Stomach smooth muscle (tissue), 2 donors: ENCODE measurements around the gene ZNF488.
"Not testable (repeated sequence)": the region's sequence is repeated elsewhere in the genome, so short reads cannot be mapped to it uniquely, and the experiment has no call there.

Experiments
- H3K27ac ChIP-seq: one replicate; pipeline ENCODE4 v1.7.0; 2013; ENCODE audit warnings: mild to moderate bottlenecking, low read length, inconsistent platforms
- H3K27me3 ChIP-seq, 2 donors: one replicate each; pipeline ENCODE4 v1.7.0; 2013; ENCODE audit warnings: low read length in 2 of 2; ENCODE audit not compliant: insufficient read depth in 2 of 2, control insufficient read depth in 1 of 2
- H3K36me3 ChIP-seq, 2 donors: one replicate each; pipeline ENCODE4 v1.7.0; 2013; ENCODE audit warnings: low read length in 2 of 2; ENCODE audit not compliant: control insufficient read depth in 2 of 2, insufficient read depth in 2 of 2
- H3K4me1 ChIP-seq: one replicate; pipeline ENCODE4 v1.7.0; 2013; ENCODE audit warnings: low read length; ENCODE audit not compliant: control insufficient read depth, insufficient read depth
- H3K4me3 ChIP-seq, 2 donors: one replicate each; pipeline ENCODE4 v1.7.0; 2013; ENCODE audit warnings: low read length in 2 of 2
- H3K9ac ChIP-seq, 2 donors: one replicate each; pipeline ENCODE4 v1.7.0; 2013; ENCODE audit warnings: low read length in 2 of 2, mild to moderate bottlenecking in 1 of 2
- H3K9me3 ChIP-seq, 2 donors: one replicate each; pipeline ENCODE4 v1.7.0; 2013; ENCODE audit warnings: low read length in 2 of 2; ENCODE audit not compliant: control insufficient read depth in 2 of 2
- donor health status: healthy.
- donor health status: Pancreatic carcinoma.

Gene ZNF488

DNA sequence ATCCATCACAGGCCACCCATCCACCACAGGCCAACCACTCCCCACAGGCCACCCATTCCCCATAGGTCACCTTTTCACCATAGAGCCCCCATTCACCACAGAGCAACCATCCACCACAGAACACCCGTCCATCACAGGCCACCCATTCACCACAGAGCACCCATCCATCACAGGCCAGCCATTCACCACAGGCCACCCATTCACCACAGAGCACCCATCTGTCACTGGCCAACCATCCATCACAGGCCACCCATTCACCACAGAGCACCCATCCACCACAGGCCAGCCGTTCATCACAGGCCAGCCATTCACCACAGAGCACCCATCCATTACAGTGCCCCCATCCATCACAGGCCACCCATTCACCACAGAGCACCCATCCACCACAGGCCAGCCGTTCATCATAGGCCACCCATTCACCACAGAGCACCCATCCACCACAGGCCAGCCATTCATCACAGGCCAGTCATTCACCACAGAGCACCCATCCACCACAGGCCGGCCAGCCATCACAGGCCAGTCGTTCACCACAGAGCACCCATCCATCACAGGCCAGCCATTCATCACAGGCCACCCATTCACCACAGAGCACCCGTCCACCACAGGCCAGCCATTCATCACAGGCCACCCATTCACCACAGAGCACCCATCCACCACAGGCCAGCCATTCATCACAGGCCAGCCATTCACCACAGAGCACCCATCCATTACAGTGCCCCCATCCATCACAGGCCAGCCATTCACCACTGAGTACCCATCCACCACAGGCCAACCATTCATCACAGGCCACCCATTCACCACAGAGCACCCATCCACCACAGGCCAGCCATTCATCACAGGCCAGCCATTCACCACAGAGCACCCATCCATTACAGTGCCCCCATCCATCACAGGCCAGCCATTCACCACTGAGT, 32.5 kb upstream of the ZNF488 start:
- not testable (repeated sequence) for H3K4me1 ChIP-seq, H3K9me3 ChIP-seq, H3K4me3 ChIP-seq, H3K27me3 ChIP-seq, H3K27ac ChIP-seq, H3K36me3 ChIP-seq, H3K9ac ChIP-seq

DNA sequence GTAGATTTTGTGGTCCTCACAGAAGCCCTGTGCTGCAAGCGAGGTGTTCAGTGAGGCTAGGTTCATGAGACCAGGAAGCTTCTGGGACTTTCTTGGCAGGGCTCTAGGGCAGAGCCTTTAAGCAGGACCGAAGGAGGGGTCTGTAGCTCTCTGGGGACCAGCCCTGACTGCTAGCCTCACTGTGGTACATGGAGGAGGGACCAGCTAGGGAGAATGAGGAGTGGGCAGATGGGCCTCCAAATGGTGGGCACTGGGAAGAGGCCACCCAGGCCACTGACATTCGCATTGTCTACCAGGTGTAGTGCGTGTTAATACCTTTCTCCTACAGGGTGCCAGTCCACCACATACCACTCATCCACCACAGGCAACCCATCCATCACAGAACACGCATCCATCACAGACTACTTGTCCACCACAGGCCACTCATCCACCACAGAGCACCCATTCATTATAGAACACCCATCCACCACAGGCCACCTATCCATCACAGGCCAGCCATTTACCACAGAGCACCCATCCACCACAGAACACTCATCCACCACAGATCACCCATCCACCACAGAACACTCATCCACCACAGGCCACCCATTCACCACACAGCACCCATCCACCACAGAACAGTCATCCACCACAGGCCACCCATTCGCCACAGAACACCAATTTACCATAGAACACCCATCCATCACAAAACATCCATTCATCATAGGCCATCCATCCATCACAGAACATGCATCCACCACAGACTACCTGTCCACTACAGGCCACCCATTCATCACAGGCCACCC, 31.6 kb upstream of the ZNF488 start:
- no peak overlapping the region for H3K27ac ChIP-seq
- no peaks in the 10 kb centered on the region for H3K9me3 ChIP-seq
- H3K36me3 ChIP-seq, result no peaks in the 10 kb centered on the region
- H3K4me3 ChIP-seq, result no peak overlapping the region
- H3K9ac ChIP-seq, result no peak overlapping the region
- H3K4me1 ChIP-seq, result no peaks in the 10 kb centered on the region
- H3K27me3 ChIP-seq, result no peaks in the 10 kb centered on the region

DNA sequence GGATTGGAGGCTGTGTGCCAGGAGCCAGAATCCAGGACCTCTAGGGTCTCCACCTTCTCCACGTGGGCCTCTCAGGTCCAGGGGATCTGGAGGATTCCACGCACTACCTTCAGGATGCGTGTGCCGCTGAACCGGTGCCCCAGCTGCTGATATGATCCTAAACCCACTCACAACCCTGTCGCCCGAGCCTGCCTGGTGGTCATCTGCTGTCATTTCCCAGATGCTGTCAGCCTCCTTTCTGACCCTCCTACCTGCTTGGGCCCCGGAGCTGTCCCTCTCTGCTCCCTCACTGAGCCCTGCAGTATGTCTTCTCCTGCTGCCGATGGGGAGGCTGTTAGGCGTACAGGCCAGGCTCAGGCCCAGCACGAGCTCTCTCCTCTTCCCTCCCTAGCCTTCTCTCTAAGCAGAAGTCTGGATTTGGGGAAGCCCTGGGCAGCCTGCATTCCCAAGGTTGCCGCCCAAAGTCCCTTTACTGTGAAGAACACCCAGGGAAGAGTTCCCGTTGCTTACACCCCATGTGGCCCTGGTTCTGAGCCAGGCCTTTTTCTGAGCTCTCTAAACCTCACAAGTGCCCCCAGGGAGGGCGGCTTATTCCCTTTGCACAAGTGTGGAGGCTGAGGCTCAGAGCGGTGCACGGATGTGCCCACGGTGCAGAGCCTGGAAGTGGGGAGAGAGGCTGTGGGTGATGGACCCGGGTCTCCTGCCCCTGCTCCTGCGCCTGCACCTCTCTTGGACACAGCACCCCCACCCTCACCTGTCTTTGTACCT, 30.8 kb upstream of the ZNF488 start:
- H3K9me3 ChIP-seq, result no peaks in the 10 kb centered on the region
- H3K27ac ChIP-seq, result no peak overlapping the region
- no peak overlapping the region for H3K4me3 ChIP-seq
- H3K4me1 ChIP-seq, result no peaks in the 10 kb centered on the region
- no peaks in the 10 kb centered on the region for H3K36me3 ChIP-seq
- no peaks in the 10 kb centered on the region for H3K27me3 ChIP-seq
- no peak overlapping the region for H3K9ac ChIP-seq

DNA sequence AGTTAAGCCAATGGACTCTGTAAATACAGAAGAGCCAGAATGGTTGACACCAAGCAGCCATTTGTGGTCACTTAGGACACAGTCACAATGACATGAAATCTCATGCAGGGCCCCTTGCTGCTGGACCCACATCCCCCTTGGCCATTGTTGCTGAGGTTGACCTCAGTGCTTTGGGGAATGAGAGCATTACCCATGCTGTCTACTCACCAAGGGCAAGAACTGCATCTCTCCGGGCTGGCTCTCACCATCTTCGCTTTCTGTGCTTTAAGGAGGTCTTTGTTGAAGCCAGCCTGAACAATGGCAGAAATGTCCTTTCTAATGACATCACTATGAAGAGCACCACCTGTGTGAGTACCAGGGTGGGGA, 30.1 kb upstream of the ZNF488 start:
- Histone ChIP-seq H3K9me3 (no peaks in the 10 kb centered on the region), H3K27ac (no peak overlapping the region), H3K4me3 (no peak overlapping the region), H3K27me3 (no peaks in the 10 kb centered on the region), H3K9ac (no peak overlapping the region), H3K4me1 (no peaks in the 10 kb centered on the region), H3K36me3 (no peaks in the 10 kb centered on the region)

DNA sequence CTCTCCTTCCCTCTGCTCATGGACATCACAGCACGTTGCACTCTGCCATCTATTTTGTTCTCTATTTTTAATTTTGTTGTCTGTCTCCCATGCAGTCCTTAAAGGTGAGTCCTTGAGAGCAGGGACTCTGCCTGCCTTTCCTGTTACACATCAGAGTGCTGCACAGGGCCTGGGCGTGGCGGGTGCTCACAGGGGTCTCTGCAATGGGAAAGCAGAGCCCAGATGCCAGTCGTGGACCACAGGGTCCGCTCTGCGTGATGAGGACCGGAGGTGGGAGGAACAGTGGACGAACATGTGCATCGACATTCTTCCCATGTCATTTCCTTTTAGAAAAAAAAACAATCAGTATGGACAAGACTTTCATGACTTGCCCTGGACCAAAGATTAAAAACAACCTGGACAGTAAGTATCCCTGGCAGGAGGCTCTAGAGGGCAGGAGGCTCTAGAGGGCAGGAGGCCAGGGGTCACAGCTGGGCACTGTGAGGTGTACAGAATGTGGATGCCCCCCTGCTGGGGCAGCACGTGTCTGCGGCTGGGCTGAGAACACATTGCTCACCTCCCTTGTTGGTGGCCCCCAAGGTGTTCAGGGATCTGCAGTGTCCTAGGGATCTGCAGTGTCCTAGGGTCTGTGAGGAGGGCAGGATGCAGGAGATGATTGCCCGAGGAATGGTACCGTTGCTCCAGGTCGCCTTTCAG, 29.6 kb upstream of the ZNF488 start:
- no peak overlapping the region for H3K27ac ChIP-seq
- no peaks in the 10 kb centered on the region for H3K9me3 ChIP-seq
- H3K4me3 ChIP-seq, result no peak overlapping the region
- H3K9ac ChIP-seq, result no peak overlapping the region
- no peaks in the 10 kb centered on the region for H3K4me1 ChIP-seq
- no peaks in the 10 kb centered on the region for H3K27me3 ChIP-seq
- no peaks in the 10 kb centered on the region for H3K36me3 ChIP-seq

DNA sequence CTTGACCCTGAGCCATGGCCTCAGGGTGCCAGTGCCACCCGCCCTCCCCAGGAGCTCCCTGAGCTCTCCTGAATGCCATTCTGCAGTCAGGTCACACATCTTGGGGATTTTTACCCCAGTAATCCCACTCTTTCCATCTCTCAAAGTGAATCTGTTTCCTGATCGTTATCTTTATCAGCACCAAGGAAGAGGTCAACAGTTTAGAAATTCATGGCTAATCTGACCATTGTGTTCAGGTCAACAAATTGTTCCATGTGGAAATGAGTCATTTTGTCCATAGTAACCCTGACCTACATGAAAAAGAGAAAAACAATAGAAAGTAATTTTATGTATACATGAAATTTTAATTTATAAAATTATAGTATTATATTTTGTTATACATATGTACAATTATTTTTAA, 28.8 kb upstream of the ZNF488 start:
- no peaks in the 10 kb centered on the region for H3K9me3 ChIP-seq
- H3K4me3 ChIP-seq, result no peak overlapping the region
- H3K9ac ChIP-seq, result no peak overlapping the region
- H3K27ac ChIP-seq, result no peak overlapping the region
- no peaks in the 10 kb centered on the region for H3K27me3 ChIP-seq
- no peaks in the 10 kb centered on the region for H3K4me1 ChIP-seq
- no peaks in the 10 kb centered on the region for H3K36me3 ChIP-seq

DNA sequence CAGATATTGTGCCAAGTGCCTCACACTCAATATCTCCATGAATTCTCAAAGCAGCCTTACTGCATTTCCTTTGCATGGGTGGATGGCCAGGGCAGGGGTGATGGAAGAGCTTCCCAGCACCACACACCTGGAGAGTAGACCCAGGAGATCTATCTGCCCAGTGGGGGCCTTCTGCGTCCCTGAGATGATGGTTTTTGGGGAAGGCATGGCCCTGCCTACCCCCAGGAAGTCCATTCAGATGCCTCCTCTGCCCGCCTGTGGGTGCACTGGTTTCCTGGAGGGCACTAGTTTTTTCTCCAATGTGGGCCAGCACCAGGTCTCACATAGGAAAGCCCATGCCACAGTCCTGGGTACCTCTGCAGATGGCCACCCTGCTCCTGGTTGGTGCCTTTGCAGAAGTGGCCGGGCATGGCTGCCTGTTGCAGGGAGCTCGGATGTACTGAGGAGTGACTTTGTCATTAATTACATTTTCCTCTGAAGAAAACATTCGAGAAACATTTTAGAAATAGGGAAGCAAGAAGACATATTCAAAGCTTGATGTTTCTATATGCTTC, 28.2 kb upstream of the ZNF488 start:
- H3K4me3 ChIP-seq, result no peak overlapping the region
- H3K9ac ChIP-seq, result no peak overlapping the region
- no peak overlapping the region for H3K27ac ChIP-seq
- no peaks in the 10 kb centered on the region for H3K4me1 ChIP-seq
- no peaks in the 10 kb centered on the region for H3K9me3 ChIP-seq
- H3K36me3 ChIP-seq, result no peaks in the 10 kb centered on the region
- H3K27me3 ChIP-seq, result no peaks in the 10 kb centered on the region

DNA sequence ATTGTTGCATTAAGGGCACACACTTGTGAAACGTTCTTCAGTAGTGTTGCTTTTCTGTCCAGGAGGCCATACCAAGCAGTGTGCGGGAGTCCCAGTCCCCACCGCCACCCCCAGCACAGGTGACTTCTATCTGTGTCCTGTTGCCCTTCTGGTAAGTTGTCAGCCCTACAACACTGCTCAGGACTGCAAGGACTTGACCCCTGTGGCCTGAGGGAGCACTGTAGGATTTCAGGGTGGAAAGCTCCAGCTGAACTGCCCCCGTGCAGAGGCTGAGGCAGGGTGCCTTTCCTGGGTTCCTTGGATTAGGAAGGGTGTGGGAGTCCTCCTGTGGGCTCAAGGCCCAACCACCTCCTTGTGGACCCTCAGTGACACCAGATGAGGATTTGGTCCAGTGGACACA, 26.8 kb upstream of the ZNF488 start:
- Histone ChIP-seq H3K4me3 (no peak overlapping the region), H3K27ac (no peak overlapping the region), H3K9ac (no peak overlapping the region)

DNA sequence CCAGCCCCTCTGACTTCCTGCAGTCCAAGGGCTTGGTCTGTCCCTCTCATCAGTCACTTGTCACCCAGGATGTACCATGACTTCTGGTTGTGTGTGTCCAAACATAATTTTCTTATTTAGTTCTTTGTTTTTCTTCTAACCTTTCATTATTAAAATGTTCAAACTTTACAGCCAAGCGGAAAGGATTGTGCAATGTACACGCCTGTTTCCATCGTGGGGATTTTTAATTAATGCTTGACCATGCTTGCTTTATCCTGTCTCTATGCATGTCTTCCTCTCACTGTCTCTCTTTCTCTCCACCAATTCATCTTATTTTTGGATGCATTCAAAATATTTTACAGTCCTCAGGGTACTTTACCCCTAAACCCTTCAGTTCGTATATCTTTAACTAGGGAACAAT, 26.2 kb upstream of the ZNF488 start:
- no peak overlapping the region for H3K4me3 ChIP-seq
- no peaks in the 10 kb centered on the region for H3K27me3 ChIP-seq
- no peak overlapping the region for H3K27ac ChIP-seq
- no peak overlapping the region for H3K9ac ChIP-seq
- H3K4me1 ChIP-seq, result no peaks in the 10 kb centered on the region
- H3K9me3 ChIP-seq, result no peaks in the 10 kb centered on the region
- no peaks in the 10 kb centered on the region for H3K36me3 ChIP-seq

More for the DNA sequence above, 26.8 kb upstream of the ZNF488 start:
- H3K27me3 ChIP-seq, result no peaks in the 10 kb centered on the region
- no peaks in the 10 kb centered on the region for H3K4me1 ChIP-seq
- H3K36me3 ChIP-seq, result no peaks in the 10 kb centered on the region
- H3K9me3 ChIP-seq, result no peaks in the 10 kb centered on the region

DNA sequence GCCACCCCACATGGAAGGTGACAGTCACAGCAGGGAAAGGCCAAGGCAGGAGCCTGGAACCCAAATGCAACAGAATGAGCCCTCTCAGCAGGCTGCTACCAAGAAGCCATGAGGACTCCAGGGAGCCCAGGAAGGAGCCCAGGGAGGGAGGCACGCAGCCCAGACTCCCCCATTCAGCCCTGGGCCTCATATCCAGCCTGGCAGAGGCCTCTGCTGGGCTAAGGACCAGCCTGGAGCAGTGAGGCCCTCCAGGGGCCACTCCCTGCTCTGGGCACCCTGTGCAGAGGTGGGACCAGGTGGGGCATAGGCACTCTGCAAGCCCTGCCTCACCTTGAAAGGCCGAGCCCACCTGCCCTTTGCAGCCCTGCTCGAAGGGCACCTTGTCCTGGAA, 25.8 kb upstream of the ZNF488 start:
- H3K4me3 ChIP-seq, result no peak overlapping the region

More for the DNA sequence above, 25.8 kb upstream of the ZNF488 start:
- H3K36me3 ChIP-seq, result no peaks in the 10 kb centered on the region
- no peaks in the 10 kb centered on the region for H3K9me3 ChIP-seq
- H3K4me1 ChIP-seq, result no peaks in the 10 kb centered on the region
- no peak overlapping the region for H3K9ac ChIP-seq
- H3K27me3 ChIP-seq, result no peaks in the 10 kb centered on the region
- no peak overlapping the region for H3K27ac ChIP-seq
